IPS-18c (cell line): ENCODE results near the gene COG5.

Experiments
- H3K4me3 ChIP-seq: 2 replicates; pipeline ENCODE4 v1.7.0; 2013; ENCODE audit warnings: low read depth, mild to moderate bottlenecking, low read length, moderate library complexity; ENCODE audit not compliant: insufficient read depth
- H3K9me3 ChIP-seq: one replicate; pipeline ENCODE4 v1.6.1; 2013; ENCODE audit warnings: mild to moderate bottlenecking, low read length, moderate library complexity; ENCODE audit not compliant: control insufficient read depth, insufficient read depth

COG5 gene

GRCh38 chr7:107302250-107302847 lies 261.4 kb downstream of the COG5 start:
- H3K4me3 ChIP-seq = no peak overlapping the region
- H3K9me3 ChIP-seq = no peaks in the 10 kb centered on the region

- Histone ChIP-seq H3K9me3 (no peaks in the 10 kb centered on the region), H3K4me3 (no peak overlapping the region)
Observed at GRCh38 chr7:107294182-107294581, 269.5 kb downstream of the COG5 start.

GRCh38 chr7:107292591-107292990 lies 271.1 kb downstream of the COG5 start:
- Histone ChIP-seq H3K9me3 (no peaks in the 10 kb centered on the region), H3K4me3 (no peak overlapping the region)

- H3K4me3 ChIP-seq = no peak overlapping the region
- H3K9me3 ChIP-seq = no peaks in the 10 kb centered on the region
Observed at GRCh38 chr7:107291434-107291833, 272.3 kb downstream of the COG5 start.

- Histone ChIP-seq H3K9me3 (no peaks in the 10 kb centered on the region), H3K4me3 (no peak overlapping the region)
Observed at GRCh38 chr7:107286751-107287621, 276.7 kb downstream of the COG5 start.

- no peak overlapping the region for H3K4me3 ChIP-seq
- H3K9me3 ChIP-seq = no peaks in the 10 kb centered on the region
Observed at GRCh38 chr7:107284911-107285479, 278.7 kb downstream of the COG5 start.

GRCh38 chr7:107277331-107277730 lies 286.4 kb downstream of the COG5 start:
- Histone ChIP-seq H3K4me3 (no peak overlapping the region), H3K9me3 (no peaks in the 10 kb centered on the region)

GRCh38 chr7:107276220-107276827 lies 287.4 kb downstream of the COG5 start:
- H3K9me3 ChIP-seq = no peaks in the 10 kb centered on the region
- no peak overlapping the region for H3K4me3 ChIP-seq

- no peaks in the 10 kb centered on the region for H3K9me3 ChIP-seq
Observed at GRCh38 chr7:107274506-107274905, 289.2 kb downstream of the COG5 start.

GRCh38 chr7:107269790-107270189 lies 293.9 kb downstream of the COG5 start:
- Histone ChIP-seq H3K9me3 (no peaks in the 10 kb centered on the region), H3K4me3 (no peak overlapping the region)

More at GRCh38 chr7:107274506-107274905, 289.2 kb downstream of the COG5 start:
- no peak overlapping the region for H3K4me3 ChIP-seq

GRCh38 chr7:107268594-107268993 lies 295.1 kb downstream of the COG5 start:
- Histone ChIP-seq H3K4me3 (no peak overlapping the region), H3K9me3 (no peaks in the 10 kb centered on the region)

- Histone ChIP-seq H3K9me3 (no peaks in the 10 kb centered on the region), H3K4me3 (no peak overlapping the region)
Observed at GRCh38 chr7:107267138-107267537, 296.6 kb downstream of the COG5 start.

GRCh38 chr7:107264723-107265122 lies 299.0 kb downstream of the COG5 start:
- no peaks in the 10 kb centered on the region for H3K9me3 ChIP-seq

GRCh38 chr7:107262857-107263256 lies 300.9 kb downstream of the COG5 start:
- no peak overlapping the region for H3K4me3 ChIP-seq
- H3K9me3 ChIP-seq = no peaks in the 10 kb centered on the region

More at GRCh38 chr7:107264723-107265122, 299.0 kb downstream of the COG5 start:
- no peak overlapping the region for H3K4me3 ChIP-seq

- Histone ChIP-seq H3K9me3 (no peaks in the 10 kb centered on the region), H3K4me3 (no peak overlapping the region)
Observed at GRCh38 chr7:107258737-107259136, 305.0 kb downstream of the COG5 start.

- H3K4me3 ChIP-seq = no peak overlapping the region
- H3K9me3 ChIP-seq = no peaks in the 10 kb centered on the region
Observed at GRCh38 chr7:107255602-107256001, 308.1 kb downstream of the COG5 start.

GRCh38 chr7:107254398-107254985 lies 309.2 kb downstream of the COG5 start:
- Histone ChIP-seq H3K4me3 (no peak overlapping the region), H3K9me3 (no peaks in the 10 kb centered on the region)
